ENCODE measurements around the gene DCN. TPM values are rescaled to one million over a fixed set of nuclear protein-coding genes. Genes with fewer than 3 reads are reported as not detected.

The DCN gene
- total and polyA plus RNA-seq, 2 donors (not counting 3 experiments of a cell fraction or from before 2014, with no cell fraction given): 0.42 to 0.43 TPM

DNA sequence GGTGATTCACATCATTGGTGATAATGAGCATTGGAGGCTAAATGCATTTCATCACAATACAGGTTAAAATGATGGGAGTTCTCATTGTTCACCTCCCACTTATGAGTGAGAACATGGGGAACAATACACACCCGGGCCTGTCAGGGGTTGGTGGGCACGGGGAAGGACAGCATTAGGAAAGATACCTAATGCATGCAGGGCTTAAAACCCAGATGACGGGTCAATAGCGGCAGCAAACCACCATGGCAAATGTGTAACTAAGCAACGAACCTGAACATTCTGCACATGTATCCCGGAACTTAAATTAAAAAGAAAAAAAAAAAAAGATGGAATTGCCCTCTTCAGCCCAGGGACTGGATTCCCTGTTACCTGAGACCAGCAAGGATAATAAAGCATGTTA, 69.0 kb downstream of the DCN start:
- dilution Hi-C loops (cut with MboI; ENCODE audit: extremely low pct_ligation_motif_present, low sequenced_read_pairs) (no loop called here), intact Hi-C loops (cut with micrococcal nuclease) (no loop called here)

GRCh38 chr12:91111366-91112325, 71.0 kb downstream of the DCN start, which contains the start of gene LUM:
Gene LUM, minus strand, starts transcription at chr12:91111494. Its CDS starts 2,515 bp downstream, at chr12:91108979.
- intact Hi-C loops (cut with micrococcal nuclease): no loop called here

More for the DNA sequence above, 69.0 kb downstream of the DCN start:
- FAIRE-seq: no peak
- Histone ChIP-seq H3K4me1 (ENCODE audit: control insufficient read depth, extremely low read depth, insufficient read depth, low read length) (peaks cover 2% of the 10 kb centered on the region), H3K27ac (ENCODE audit: insufficient read depth, low read depth, low read length) (no peak overlapping the region), H3K4me2 (ENCODE audit: insufficient read depth, low read length) (no peak overlapping the region), H3K9me3 (replicated peaks; ENCODE audit: control insufficient read depth, insufficient read depth, low read length) (no peaks in the 10 kb centered on the region), H2AFZ (ENCODE audit: low read depth, low read length) (no peak overlapping the region), H3K9ac (replicated peaks; ENCODE audit: extremely low read depth, insufficient read depth, low read length) (no peak overlapping the region), H4K20me1 (replicated peaks; ENCODE audit: control insufficient read depth, extremely low read depth, insufficient read depth, low read length) (no peaks in the 10 kb centered on the region), H3K9me1 (replicated peaks; ENCODE audit: control insufficient read depth, extremely low read depth, insufficient read depth, low read length) (no peaks in the 10 kb centered on the region), H3K4me3 (replicated peaks in 1 of 3; ENCODE audit: insufficient read depth in 1 of 3, low read depth in 1 of 3, low read length in 3 of 3) (no peak overlapping the region), H3K27me3 (ENCODE audit: control insufficient read depth in 2 of 2, insufficient read depth in 2 of 2, low read length in 2 of 2) (no peaks in the 10 kb centered on the region), H3K79me2 (ENCODE audit: control insufficient read depth, insufficient read depth, low read length) (no peaks in the 10 kb centered on the region), H3K36me3 (ENCODE audit: control insufficient read depth in 2 of 2, extremely low read depth in 1 of 2, insufficient read depth in 2 of 2, low read length in 2 of 2) (no peaks in the 10 kb centered on the region)
- no peak for TF ChIP-seq FOS (IDR thresholded peaks at IDR 0.05; ENCODE audit: borderline replicate concordance, insufficient read depth, low read length)
- TF ChIP-seq JUN (IDR thresholded peaks at IDR 0.05; ENCODE audit: borderline replicate concordance, insufficient read depth, insufficient read length, low read depth): no peak
- no peak for TF ChIP-seq POLR2A (IDR thresholded peaks at IDR 0.05; ENCODE audit: low read depth, low read length)
- no peak for TF ChIP-seq EZH2 (IDR thresholded peaks at IDR 0.05; ENCODE audit: borderline replicate concordance, low read depth, low read length, severe bottlenecking)
- ChIA-PET CTCF (interaction anchor here (1.0 to 3.2 kb wide), 2 partner anchors 15 to 213 kb away, joined by 3 to 16 read pairs; no protein-coding TSS in a partner anchor), POLR2A (no interaction called here)
- no TSS peak for BruUV-seq (replicated peaks)
- DNase-seq (ENCODE audit: low read depth, low spot score): no peak

More at GRCh38 chr12:91111366-91112325, 71.0 kb downstream of the DCN start, which contains the start of gene LUM:
- dilution Hi-C loops (cut with MboI; ENCODE audit: extremely low pct_ligation_motif_present, low sequenced_read_pairs): no loop called here
- CTCF ChIA-PET: interaction anchor here (0.9 to 3.2 kb wide), 7 partner anchors 8 to 216 kb away, joined by 3 to 16 read pairs (median 4); no protein-coding TSS in a partner anchor
- Histone ChIP-seq H3K4me2 (ENCODE audit: insufficient read depth, low read length) (no peak within 1 kb of the TSS), H3K79me2 (ENCODE audit: control insufficient read depth, insufficient read depth, low read length) (no peaks in the 10 kb centered on the region), H4K20me1 (replicated peaks; ENCODE audit: control insufficient read depth, extremely low read depth, insufficient read depth, low read length) (no peaks in the 10 kb centered on the region), H3K4me3 (replicated peaks in 1 of 3; ENCODE audit: insufficient read depth in 1 of 3, low read depth in 1 of 3, low read length in 3 of 3) (no peak within 1 kb of the TSS), H3K27me3 (ENCODE audit: control insufficient read depth in 2 of 2, insufficient read depth in 2 of 2, low read length in 2 of 2) (no peaks in the 10 kb centered on the region), H2AFZ (ENCODE audit: low read depth, low read length) (peak within 1 kb of the TSS; percentile 66), H3K36me3 (ENCODE audit: control insufficient read depth in 2 of 2, extremely low read depth in 1 of 2, insufficient read depth in 2 of 2, low read length in 2 of 2) (no peaks in the 10 kb centered on the region), H3K9me1 (replicated peaks; ENCODE audit: control insufficient read depth, extremely low read depth, insufficient read depth, low read length) (no peaks in the 10 kb centered on the region), H3K27ac (ENCODE audit: insufficient read depth, low read depth, low read length) (no peak within 1 kb of the TSS), H3K4me1 (ENCODE audit: control insufficient read depth, extremely low read depth, insufficient read depth, low read length) (peaks cover 2% of the 10 kb centered on the region), H3K9ac (replicated peaks; ENCODE audit: extremely low read depth, insufficient read depth, low read length) (no peak within 1 kb of the TSS), H3K9me3 (replicated peaks; ENCODE audit: control insufficient read depth, insufficient read depth, low read length) (no peaks in the 10 kb centered on the region)
- TF ChIP-seq JUN (IDR thresholded peaks at IDR 0.05; ENCODE audit: borderline replicate concordance, insufficient read depth, insufficient read length, low read depth): no peak
- no peak for TF ChIP-seq MYC (IDR thresholded peaks at IDR 0.05; ENCODE audit: low read depth, low read length)
- no peak for TF ChIP-seq GATA2 (IDR thresholded peaks at IDR 0.05; ENCODE audit: insufficient read depth, insufficient read length, low read depth, low read length)
- no peak for TF ChIP-seq FOS (IDR thresholded peaks at IDR 0.05; ENCODE audit: borderline replicate concordance, insufficient read depth, low read length)
- TF ChIP-seq CTCF (IDR thresholded peaks at IDR 0.05; ENCODE audit: extremely low read depth in 1 of 2, insufficient read depth in 1 of 2, low read depth in 1 of 2, low read length in 2 of 2): no peak
- TF ChIP-seq, protein P1, sequence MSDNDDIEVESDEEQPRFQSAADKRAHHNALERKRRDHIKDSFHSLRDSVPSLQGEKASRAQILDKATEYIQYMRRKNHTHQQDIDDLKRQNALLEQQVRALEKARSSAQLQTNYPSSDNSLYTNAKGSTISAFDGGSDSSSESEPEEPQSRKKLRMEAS (IDR thresholded peaks at IDR 0.05; ENCODE audit: insufficient read depth, insufficient read length): no peak
- TF ChIP-seq EZH2 (IDR thresholded peaks at IDR 0.05; ENCODE audit: borderline replicate concordance, low read depth, low read length, severe bottlenecking): no peak
- no peak for TF ChIP-seq POLR2AphosphoS5 (IDR thresholded peaks at IDR 0.05; ENCODE audit: insufficient read depth, low read depth, low read length)
- TF ChIP-seq POLR2A (IDR thresholded peaks at IDR 0.05; ENCODE audit: low read depth, low read length): no peak
- FAIRE-seq (no peak), DNase-seq (ENCODE audit: low read depth, low spot score) (peak; percentile 6)
- POLR2A ChIA-PET: no interaction called here
- no TSS peak for BruUV-seq (replicated peaks)
